Central memory CD8-positive, alpha-beta T cell (primary cell): ENCODE data around the gene SCNM1.
"Not testable (repeated sequence)": the region's sequence is repeated elsewhere in the genome, so short reads cannot be mapped to it uniquely, and the experiment has no call there.

Source experiments
- ATAC-seq: fragments of 150-1000 bp; cut with Tn5 transposase; replicated peaks from 2 replicates; pipeline ENCODE4 v1.10.0; 2022; ENCODE audit warnings: mild to moderate bottlenecking, moderate FRiP score, moderate number of reproducible peaks; ENCODE audit not compliant: poor library complexity, severe bottlenecking; ENCODE audit errors: extremely low read depth
- DNase-seq, 2 donors: peaks; one replicate each; pipeline ENCODE4 v3.0.0; 2021; ENCODE audit warnings: low spot score in 2 of 2
- H3K27ac Mint-ChIP-seq: one replicate; pipeline ENCODE4 v1.8.0; 2022; ENCODE audit warnings: low read depth, mild to moderate bottlenecking, moderate library complexity, mixed read lengths
- H3K27me3 Mint-ChIP-seq: one replicate; pipeline ENCODE4 v1.8.0; 2022; ENCODE audit warnings: mixed read lengths
- H3K36me3 Mint-ChIP-seq: one replicate; pipeline ENCODE4 v1.8.0; 2022; ENCODE audit warnings: mild to moderate bottlenecking, moderate library complexity, mixed read lengths; ENCODE audit not compliant: insufficient read depth
- H3K4me1 Mint-ChIP-seq: one replicate; pipeline ENCODE4 v1.8.0; 2022; ENCODE audit warnings: mixed read lengths
- H3K4me3 Mint-ChIP-seq: one replicate; pipeline ENCODE4 v1.8.0; 2022; ENCODE audit warnings: mild to moderate bottlenecking, moderate library complexity, mixed read lengths
- H3K9me3 Mint-ChIP-seq: one replicate; pipeline ENCODE4 v1.8.0; 2022; ENCODE audit warnings: mixed read lengths

SCNM1 gene

GRCh38 chr1:151205381-151205965, 39.5 kb downstream of the SCNM1 start:
- not testable (repeated sequence) for H3K27ac Mint-ChIP-seq, H3K4me3 Mint-ChIP-seq, DNase-seq, H3K9me3 Mint-ChIP-seq, H3K27me3 Mint-ChIP-seq, ATAC-seq
- Mint-ChIP-seq H3K36me3 (peaks cover 31% of the 10 kb centered on the region), H3K4me1 (peaks cover 22% of the 10 kb centered on the region)

GRCh38 chr1:151210830-151211229, 44.9 kb downstream of the SCNM1 start:
- DNase-seq (no peak), ATAC-seq (no peak)
- no peak overlapping the region for H3K27ac Mint-ChIP-seq
- peaks cover 33% of the 10 kb centered on the region for H3K36me3 Mint-ChIP-seq
- H3K27me3 Mint-ChIP-seq = no peaks in the 10 kb centered on the region
- H3K4me3 Mint-ChIP-seq = no peak overlapping the region
- H3K4me1 Mint-ChIP-seq = peaks cover 18% of the 10 kb centered on the region
- no peaks in the 10 kb centered on the region for H3K9me3 Mint-ChIP-seq

GRCh38 chr1:151211972-151212705, 46.2 kb downstream of the SCNM1 start:
- ATAC-seq = no peak
- no peaks in the 10 kb centered on the region for H3K27me3 Mint-ChIP-seq
- no peak overlapping the region for H3K4me3 Mint-ChIP-seq
- peaks cover 25% of the 10 kb centered on the region for H3K36me3 Mint-ChIP-seq
- DNase-seq = no peak
- peaks cover 19% of the 10 kb centered on the region for H3K4me1 Mint-ChIP-seq
- H3K9me3 Mint-ChIP-seq = no peaks in the 10 kb centered on the region
- H3K27ac Mint-ChIP-seq = peak overlapping the region; percentile 59

- no peak for ATAC-seq
- Mint-ChIP-seq H3K9me3 (no peaks in the 10 kb centered on the region), H3K4me1 (peaks cover 19% of the 10 kb centered on the region), H3K27me3 (no peaks in the 10 kb centered on the region), H3K4me3 (no peak overlapping the region), H3K36me3 (peaks cover 19% of the 10 kb centered on the region), H3K27ac (no peak overlapping the region)
- DNase-seq = no peak
Measured at GRCh38 chr1:151213560-151213959, 47.6 kb downstream of the SCNM1 start.
